Skeletal muscle tissue (tissue), 4 donors: Measurements from ENCODE around the gene SDE2. TPM values are rescaled to one million over a fixed set of nuclear protein-coding genes. Genes with fewer than 3 reads are reported as not detected.

Experiments used
- H3K27ac ChIP-seq: one replicate; pipeline ENCODE4 v1.7.0; 2013; ENCODE audit warnings: mild to moderate bottlenecking, low read depth, low read length, inconsistent platforms
- H3K27me3 ChIP-seq, 3 donors: one replicate each; pipeline ENCODE4 v1.7.0; 2013; ENCODE audit warnings: low read length in 3 of 3; ENCODE audit not compliant: control insufficient read depth in 3 of 3, insufficient read depth in 3 of 3
- H3K36me3 ChIP-seq, 3 donors: one replicate each; pipeline ENCODE4 v1.7.0; 2013; ENCODE audit warnings: low read length in 3 of 3; ENCODE audit not compliant: control insufficient read depth in 3 of 3, insufficient read depth in 3 of 3
- H3K4me1 ChIP-seq, 3 donors: one replicate each; pipeline ENCODE4 v1.7.0; 2013; ENCODE audit warnings: low read length in 3 of 3, mild to moderate bottlenecking in 3 of 3; ENCODE audit not compliant: control insufficient read depth in 3 of 3, insufficient read depth in 3 of 3
- H3K4me3 ChIP-seq, 3 donors: one replicate each; pipeline ENCODE4 v1.7.0; 2013; ENCODE audit warnings: low read length in 3 of 3
- H3K9ac ChIP-seq, 3 donors: one replicate each; pipeline ENCODE4 v1.7.0; 2013; ENCODE audit warnings: low read length in 3 of 3, mild to moderate bottlenecking in 3 of 3, moderate library complexity in 2 of 3, low read depth in 1 of 3
- H3K9me3 ChIP-seq, 3 donors: one replicate each; pipeline ENCODE4 v1.7.0; 2013; ENCODE audit warnings: low read length in 3 of 3; ENCODE audit not compliant: control insufficient read depth in 3 of 3
- total RNA-seq: library from RNA; depleted of rRNA; stranded (reverse); fragments of >200 nt; gene quantifications from one replicate; pipeline ENCODE4 v1.2.3, GENCODE V29; 2014
- donor health status: Osteomylitis.

The SDE2 gene
- total RNA-seq, 1 donor from 2014 or later: 28.2 TPM

DNA sequence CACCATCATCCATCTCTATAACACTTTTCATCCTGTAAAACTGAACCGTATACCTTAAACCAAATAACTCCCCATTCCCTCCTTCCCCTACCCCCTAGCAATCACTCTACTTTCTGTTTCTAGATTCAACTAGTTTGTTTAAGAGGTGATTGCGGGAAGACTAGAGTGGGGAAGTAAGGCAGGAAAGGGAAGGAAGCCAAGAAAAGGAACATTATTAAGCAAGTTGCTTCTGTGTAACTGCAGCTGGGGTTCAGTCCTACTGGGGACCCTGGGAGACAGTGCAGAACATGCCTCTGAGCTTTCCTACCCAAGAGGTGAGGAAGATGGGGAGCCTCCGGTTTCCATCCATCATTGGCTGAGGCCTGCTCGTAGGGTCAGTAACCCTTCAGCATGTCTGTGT lies 34.4 kb upstream of the SDE2 start:
- H3K9me3 ChIP-seq: no peaks in the 10 kb centered on the region
- H3K27ac ChIP-seq: no peak overlapping the region
- no peak overlapping the region for H3K9ac ChIP-seq
- H3K4me3 ChIP-seq: no peak overlapping the region
- H3K36me3 ChIP-seq: no peaks in the 10 kb centered on the region
- no peaks in the 10 kb centered on the region for H3K27me3 ChIP-seq
- peaks cover 0 to 5% (median 2%) of the 10 kb centered on the region in 3 donors for H3K4me1 ChIP-seq

DNA sequence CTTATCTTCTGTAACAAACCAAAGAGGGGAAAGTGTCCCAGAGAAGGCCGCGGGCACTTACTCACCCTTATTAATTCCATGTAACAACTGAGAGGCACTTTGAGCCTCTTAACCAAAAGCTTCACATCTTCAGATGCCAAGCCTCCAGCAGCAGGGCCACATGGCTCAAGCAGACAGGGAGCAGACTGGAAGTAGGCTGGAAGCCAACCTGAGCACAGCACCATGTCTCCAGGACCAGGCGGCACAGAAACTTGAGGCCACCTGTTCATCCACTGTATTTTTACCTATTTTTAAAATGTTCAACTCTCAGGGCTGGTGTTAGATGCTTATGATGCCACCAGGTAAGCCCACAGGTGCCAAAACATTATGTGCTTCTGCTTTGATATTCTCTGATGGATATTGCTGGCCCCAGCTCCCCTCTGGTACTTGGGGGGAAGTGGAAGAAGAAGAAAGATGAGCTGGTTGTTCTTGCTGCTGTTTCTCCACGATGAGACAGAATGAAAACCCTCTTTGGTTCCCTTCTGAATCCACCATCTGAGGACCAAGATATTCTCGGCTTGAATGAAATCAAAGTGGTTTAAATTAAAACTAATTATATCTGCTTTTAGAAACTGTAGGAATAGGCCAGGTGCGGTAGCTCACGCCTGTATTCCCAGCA lies 30.6 kb upstream of the SDE2 start:
- Histone ChIP-seq H3K27ac (no peak overlapping the region), H3K4me3 (no peak overlapping the region), H3K9me3 (no peaks in the 10 kb centered on the region), H3K27me3 (no peaks in the 10 kb centered on the region), H3K36me3 (no peaks in the 10 kb centered on the region), H3K9ac (no peak overlapping the region), H3K4me1 (peaks cover 0 to 5% (median 2%) of the 10 kb centered on the region in 3 donors)

DNA sequence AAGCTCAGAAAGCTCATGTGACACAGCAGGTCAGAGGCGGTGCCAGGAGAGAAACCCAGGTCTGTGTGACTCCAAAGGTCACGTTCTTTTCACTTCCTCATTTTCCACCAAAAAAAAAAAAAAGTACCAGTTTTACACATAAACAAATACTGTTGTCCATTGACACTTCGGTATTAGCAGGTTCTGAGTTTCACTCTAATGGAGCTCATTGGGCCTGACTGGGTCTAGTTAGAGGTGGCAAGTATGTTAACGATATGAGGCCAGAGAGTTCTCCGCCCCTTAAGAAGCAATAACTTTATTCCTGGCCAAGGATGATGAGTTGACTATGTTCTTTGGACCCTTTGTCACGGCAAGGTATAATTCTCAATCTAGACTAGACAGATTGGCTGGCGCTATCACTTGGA lies 30.0 kb upstream of the SDE2 start:
- H3K4me1 ChIP-seq: peaks cover 0 to under 1% (median 0%) of the 10 kb centered on the region in 3 donors
- H3K27me3 ChIP-seq: no peaks in the 10 kb centered on the region
- no peak overlapping the region for H3K27ac ChIP-seq
- no peak overlapping the region for H3K9ac ChIP-seq
- H3K36me3 ChIP-seq: no peaks in the 10 kb centered on the region
- H3K9me3 ChIP-seq: no peaks in the 10 kb centered on the region
- H3K4me3 ChIP-seq: no peak overlapping the region

DNA sequence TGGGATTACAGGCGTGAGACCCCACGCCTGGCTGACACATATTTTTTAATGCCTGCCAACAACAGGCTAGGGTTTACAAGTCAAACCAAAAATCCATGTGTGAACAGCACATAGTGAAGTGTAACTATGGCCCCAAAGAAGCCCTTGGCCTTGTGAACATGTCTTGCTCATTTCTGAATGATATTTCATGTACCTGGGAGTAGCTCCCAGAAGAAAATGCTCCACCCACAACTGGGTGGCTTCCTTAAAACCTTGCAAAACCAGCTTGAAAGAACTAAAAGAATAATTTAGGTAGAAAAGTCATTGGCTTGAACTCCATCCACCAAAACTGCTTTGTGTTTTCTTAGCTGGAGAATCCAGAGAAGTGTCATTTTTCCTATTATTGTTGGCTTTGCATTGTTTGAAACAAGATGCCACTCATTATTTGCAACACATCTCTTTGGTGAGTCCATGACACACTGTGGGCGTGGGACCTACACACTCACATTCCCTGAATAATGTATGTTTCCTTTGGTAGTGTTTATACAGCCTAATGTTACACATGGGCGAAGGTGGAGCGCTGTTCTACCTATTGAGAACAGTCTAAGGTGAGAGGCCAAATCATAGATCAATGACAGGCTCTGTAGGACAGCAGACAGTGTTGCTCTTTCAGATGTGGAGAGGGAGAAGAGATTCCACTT lies 28.5 kb upstream of the SDE2 start:
- Histone ChIP-seq H3K9ac (no peak overlapping the region), H3K9me3 (no peaks in the 10 kb centered on the region), H3K36me3 (no peaks in the 10 kb centered on the region), H3K27ac (no peak overlapping the region), H3K4me1 (no peaks in the 10 kb centered on the region), H3K27me3 (no peaks in the 10 kb centered on the region), H3K4me3 (no peak overlapping the region)

DNA sequence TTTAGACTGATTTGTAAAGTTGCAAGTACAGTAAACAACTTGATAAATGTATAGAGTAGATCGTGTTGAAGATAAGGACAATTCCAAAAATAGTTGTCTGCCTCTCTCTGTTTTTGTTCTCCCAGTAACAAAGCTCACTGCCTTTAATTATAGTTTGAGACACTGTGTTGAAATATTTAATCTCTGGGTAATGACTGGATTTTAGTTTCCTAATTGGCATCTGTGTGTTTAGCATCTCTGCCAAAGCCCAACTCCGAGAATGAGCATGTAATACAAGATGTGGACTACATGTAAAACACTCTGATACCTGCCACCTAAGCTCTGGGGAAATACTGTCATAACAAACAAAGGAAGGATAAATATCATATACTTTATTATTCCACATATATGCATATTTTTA lies 27.7 kb upstream of the SDE2 start:
- Histone ChIP-seq H3K27ac (no peak overlapping the region), H3K4me3 (no peak overlapping the region), H3K4me1 (no peaks in the 10 kb centered on the region), H3K36me3 (no peaks in the 10 kb centered on the region), H3K9me3 (no peaks in the 10 kb centered on the region), H3K9ac (no peak overlapping the region), H3K27me3 (no peaks in the 10 kb centered on the region)

DNA sequence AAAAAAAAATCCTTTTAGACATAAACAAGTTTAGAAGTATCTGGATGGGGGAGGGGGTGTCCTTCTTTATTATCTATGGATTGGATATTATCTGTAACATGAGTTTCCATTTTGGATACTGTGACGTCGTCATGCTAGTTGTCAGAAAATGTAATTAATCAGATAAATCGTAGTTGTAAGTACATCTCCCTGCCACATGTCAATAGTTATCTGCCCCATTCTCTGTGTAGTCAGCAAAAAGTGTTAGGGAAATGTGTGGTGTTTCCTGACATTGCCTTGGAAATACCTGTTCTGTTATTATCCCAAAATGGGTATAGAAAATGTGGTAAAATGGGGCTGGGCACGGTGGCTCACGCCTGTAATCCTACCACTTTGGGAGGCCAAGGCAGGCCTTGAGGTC lies 24.6 kb upstream of the SDE2 start:
- Histone ChIP-seq H3K9me3 (no peaks in the 10 kb centered on the region), H3K9ac (no peak overlapping the region)

DNA sequence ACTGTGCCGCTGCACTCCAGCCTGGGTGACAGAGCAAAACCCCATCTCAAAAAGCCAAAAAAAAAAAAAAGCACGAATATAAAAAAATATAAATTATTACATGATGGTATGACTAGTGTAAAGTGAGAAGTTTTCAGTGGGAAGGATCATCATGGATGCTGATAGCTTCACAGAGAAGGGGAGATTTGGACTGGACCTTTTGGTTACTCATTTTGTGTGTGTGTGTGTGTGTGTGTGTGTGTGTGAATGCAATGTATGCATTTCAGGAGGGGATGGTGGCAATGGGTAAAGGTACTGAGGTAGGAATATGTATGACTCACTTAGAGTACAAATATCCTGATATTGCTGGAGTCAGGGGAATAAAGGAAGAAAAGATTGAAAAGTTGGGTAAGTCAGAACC lies 22.7 kb upstream of the SDE2 start:
- Histone ChIP-seq H3K9me3 (no peaks in the 10 kb centered on the region), H3K36me3 (no peaks in the 10 kb centered on the region), H3K4me1 (no peaks in the 10 kb centered on the region), H3K27ac (no peak overlapping the region), H3K27me3 (no peaks in the 10 kb centered on the region), H3K9ac (no peak overlapping the region), H3K4me3 (no peak overlapping the region)

More for the DNA sequence above, 24.6 kb upstream of the SDE2 start:
- Histone ChIP-seq H3K4me1 (no peaks in the 10 kb centered on the region), H3K27me3 (no peaks in the 10 kb centered on the region), H3K4me3 (no peak overlapping the region), H3K27ac (no peak overlapping the region), H3K36me3 (no peaks in the 10 kb centered on the region)

DNA sequence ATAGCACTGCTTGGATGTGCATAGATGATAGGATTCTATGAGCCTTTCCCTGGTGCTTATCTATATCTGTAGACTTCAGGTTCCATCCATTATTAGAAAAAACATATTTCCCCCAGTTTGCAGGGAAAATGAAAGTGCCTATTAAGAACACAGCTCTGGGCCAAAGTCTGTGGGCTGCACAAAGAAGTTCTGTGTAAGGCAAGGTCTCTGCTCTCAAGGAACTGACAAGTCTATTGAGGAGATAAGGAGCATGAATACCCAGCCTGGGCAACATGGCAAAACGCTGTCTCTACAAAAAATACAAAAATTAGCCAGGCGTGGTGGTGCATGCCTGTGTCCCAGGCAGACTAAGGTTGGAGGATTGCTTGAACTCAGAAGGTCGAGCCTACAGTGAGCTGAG lies 22.3 kb upstream of the SDE2 start:
- Histone ChIP-seq H3K36me3 (no peaks in the 10 kb centered on the region), H3K27me3 (no peaks in the 10 kb centered on the region), H3K9ac (no peak overlapping the region), H3K4me3 (no peak overlapping the region), H3K27ac (no peak overlapping the region), H3K4me1 (no peaks in the 10 kb centered on the region), H3K9me3 (no peaks in the 10 kb centered on the region)

DNA sequence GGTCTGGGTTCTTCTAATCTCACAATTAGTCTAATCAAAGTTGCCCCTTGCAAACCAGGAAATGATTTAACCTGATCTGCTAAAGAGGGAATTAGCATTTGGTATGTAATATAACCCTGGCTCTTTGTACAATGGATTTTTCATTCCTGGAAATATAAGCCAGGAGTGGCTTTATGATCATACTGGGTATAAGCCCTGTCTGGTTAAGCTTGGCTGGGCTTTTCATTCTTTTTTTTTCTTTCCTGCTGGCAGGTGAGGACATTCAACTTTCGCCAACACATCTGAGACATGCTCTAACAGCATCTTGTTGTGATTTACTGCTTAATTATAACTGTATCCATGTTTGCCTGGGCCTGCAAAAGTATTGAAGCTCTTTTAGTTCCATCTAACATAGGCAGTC lies 20.4 kb upstream of the SDE2 start:
- no peaks in the 10 kb centered on the region for H3K36me3 ChIP-seq
- no peaks in the 10 kb centered on the region for H3K4me1 ChIP-seq
- H3K9me3 ChIP-seq: no peaks in the 10 kb centered on the region
- no peaks in the 10 kb centered on the region for H3K27me3 ChIP-seq
- no peak overlapping the region for H3K4me3 ChIP-seq
- H3K9ac ChIP-seq: no peak overlapping the region
- no peak overlapping the region for H3K27ac ChIP-seq

DNA sequence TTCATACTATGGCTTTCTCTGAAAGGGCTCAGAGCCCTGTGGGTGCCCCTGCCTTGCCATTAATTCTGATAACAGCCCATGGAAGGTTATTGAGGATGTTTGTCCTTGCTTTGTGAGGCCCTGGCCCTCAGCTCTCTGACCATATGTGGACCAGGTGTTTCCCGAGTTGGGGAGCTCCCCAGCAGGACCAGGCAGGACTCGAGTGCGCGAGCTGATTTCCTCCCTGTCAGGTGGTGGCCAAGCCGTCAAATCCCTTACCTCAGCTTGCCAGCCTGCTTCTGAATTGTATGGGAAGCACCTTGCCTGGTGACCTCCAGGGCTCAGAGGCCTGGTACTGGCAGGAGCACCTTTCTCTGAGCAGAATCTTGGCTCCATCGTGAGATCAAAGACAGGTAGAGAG lies 17.9 kb upstream of the SDE2 start:
- Histone ChIP-seq H3K36me3 (no peaks in the 10 kb centered on the region), H3K9me3 (no peaks in the 10 kb centered on the region), H3K4me3 (no peak overlapping the region), H3K9ac (no peak overlapping the region), H3K27ac (no peak overlapping the region), H3K27me3 (no peaks in the 10 kb centered on the region), H3K4me1 (no peaks in the 10 kb centered on the region)
